ENCODE results near the gene FMNL3.

FMNL3 gene

DNA sequence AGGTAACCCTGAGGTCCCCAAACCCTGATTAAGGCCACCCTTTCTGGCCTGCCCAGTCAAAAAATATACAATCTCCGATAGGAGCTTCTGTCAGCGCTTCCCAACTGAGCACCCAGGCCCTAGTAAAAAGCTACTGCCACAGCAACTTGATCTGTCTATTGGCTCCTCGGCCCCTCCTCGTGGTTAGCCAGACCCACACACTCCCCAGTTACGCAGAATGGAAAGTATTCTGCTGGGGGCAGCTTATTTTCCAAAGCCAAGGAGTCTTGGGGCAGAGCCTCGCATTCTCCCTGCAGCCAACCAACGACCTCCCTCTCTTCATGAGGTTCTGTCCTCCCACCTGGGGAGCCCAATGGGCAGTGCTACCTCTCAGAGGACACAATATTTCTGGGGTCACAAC, 32.1 kb downstream of the FMNL3 start:
- DNase-seq (ENCODE audit: low read depth in 4 of 4, low spot score in 1 of 4), result no peak

DNA sequence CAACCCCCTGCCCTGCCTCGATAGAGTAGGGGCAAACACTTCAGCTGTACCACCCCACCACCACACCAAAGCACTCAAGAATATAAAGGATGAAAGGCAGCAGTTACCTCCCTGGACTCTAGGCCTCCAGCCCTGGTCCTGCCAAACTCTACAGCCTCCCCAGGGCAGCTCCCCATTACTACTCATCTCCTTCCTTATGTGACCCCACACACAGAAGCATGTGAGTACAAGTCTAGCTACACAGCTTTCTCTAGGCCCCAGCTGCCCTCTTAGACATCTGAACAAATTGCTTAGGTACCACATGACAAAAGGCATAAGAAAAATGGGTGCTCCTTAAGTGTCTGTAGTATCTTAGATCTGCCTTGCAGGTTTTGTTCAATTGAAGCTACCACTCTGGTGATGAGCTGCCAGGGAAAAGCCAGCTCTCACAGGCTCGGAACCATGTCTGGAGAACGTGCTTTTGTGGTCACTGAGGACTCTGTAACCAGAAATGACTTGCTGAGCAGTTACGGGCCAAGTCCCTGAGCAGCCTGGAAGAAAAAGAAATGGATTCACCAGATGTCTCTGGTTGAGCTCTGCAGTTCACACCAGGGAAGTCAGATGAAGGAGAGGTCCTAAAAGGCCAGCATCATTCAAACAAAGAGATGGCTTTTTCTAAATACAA, 32.8 kb downstream of the FMNL3 start:
- no peak for DNase-seq (ENCODE audit: low read depth in 4 of 4, low spot score in 1 of 4)

DNA sequence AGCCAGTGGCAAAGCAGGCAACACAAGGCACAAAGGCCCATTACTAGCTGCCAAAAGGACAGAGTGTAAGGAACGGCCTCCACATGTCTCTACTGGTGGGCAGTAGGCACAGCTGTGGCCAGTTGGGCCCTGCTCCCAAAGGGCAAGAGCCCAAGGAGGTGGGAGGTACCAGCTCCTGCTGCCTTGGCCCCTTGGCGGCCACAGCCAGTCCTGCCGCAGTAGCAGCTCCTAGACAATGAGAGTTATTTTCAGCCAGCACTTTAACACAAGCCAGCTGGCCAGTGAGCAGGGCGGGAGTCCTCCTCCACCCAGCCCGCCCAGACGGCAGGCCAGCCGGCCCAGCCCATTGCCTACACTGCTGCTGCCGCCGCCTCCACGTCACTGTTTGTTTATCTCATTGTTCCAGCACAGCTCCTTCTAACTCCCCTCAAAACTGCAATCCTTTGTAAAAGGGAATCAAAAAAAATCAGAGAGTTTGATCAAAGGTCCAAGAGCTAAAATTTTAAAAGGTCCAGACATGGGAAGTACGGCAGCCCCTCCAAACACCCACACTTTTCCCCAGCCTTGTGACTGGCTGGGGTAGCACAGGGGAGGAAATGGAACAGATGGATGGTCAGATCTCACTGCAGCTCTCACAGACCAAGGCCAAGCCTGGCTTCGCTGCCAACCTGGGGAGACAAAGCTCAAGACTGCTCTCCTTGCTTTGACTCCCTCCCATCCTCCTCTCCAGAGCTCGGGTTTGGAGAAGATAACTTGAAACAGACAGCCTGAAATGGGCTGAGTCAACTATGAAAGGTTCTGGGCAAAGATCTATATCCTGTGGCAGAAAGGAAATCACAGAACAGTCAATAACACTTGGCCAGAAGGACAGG, 33.5 kb downstream of the FMNL3 start:
- no peak for DNase-seq (ENCODE audit: low read depth in 4 of 4, low spot score in 1 of 4)

DNA sequence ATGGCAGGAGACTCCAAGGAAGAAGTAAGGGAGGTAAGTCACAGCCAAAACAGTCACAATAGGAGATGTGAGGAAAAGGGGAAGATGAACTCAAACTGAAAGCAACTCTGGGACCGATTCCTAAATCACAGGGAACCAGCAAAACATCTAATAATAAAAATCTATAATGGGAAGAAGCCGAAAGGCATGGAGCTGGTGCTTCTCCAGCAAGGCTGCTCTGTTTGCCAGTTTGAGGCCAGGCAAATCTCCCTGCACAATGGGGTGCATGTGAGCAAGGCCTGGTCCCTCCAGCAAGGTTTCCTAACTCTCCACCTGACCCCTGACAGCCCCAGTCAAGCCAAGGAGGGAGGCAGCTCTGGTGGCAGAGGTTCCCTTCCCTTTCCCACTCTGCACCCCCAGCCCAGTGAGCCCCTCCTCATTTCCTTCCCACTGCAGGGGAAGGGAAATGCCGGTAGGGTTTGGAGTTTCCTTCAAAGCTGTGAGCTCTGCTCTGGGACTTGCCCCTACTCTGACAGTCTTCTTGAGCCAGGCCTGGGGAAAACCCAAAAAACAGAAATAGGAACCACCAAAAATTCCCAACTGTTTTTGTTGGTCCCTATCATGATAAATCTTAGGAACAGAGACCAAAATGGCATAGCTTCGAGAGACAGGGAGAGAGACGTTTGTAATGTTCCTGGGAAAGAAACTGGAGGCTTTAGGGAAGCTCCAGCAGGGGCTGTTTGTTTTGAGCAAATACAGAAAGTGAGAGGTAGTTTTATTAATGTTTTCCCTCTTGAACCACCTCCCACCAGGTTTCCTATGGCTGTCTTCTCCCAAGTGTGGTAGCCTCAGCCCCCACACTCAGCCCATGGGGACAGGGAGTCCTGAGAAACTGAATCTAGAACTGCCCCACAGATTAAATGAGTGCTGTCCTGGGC, 34.6 kb downstream of the FMNL3 start:
- no peak for DNase-seq (ENCODE audit: low read depth in 4 of 4, low spot score in 1 of 4)

DNA sequence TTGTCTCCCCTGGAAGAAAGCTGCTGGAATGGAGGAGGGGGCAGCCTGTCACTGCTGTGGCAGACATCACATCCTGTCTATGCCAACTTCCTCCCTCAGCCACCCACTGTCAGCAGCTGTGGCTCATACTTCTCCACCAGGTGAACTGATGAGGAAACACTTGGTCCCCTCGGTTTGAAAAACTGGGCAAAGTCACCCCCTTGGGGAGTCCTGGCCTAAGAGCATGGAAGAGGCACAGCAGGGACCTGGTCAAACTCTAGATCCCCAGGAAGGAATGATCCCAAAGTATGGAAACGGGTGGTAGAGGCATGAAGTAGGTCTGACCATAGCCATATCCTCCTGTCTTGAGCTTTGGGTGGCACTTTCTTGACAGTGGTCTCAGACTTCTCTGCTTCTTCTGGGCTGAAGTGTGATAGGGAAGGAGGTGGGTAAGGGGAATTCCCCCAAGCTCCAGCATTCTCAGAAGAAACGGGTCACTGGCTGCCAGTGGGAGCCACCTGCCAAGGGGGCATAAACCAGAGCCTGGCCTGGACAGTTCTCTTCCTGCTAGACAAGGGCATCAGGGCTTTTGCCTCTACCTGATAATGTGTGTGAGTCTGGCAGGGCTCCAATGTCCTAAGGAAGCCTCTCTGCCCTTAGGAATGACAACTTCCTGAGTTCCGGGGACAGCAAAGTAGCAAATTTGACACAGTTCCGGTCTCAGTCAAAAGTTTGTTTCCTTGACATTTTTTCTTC, 36.0 kb downstream of the FMNL3 start:
- DNase-seq (ENCODE audit: low read depth in 4 of 4, low spot score in 1 of 4), result peak in 1 of 4 experiments; percentile 43

DNA sequence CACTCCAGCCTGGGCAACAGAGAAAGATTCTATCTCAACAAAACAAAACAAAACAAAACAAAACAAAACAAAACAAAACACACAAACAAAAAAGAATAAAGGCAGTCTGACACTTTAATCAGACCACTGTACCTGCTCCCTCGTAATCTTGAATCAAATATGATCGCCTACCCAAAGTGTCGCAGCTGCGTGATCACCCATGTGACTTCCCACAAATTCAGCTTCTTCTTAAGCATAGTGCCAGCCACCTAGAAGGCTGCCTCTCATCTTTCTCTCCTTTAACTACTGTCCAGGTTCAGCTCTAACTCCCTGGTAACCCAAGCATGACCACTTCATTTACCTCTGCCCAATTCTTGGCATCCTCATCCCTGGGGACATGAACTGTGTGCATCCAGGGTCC, 37.4 kb downstream of the FMNL3 start:
- DNase-seq (ENCODE audit: low read depth in 4 of 4, low spot score in 1 of 4), result no peak

DNA sequence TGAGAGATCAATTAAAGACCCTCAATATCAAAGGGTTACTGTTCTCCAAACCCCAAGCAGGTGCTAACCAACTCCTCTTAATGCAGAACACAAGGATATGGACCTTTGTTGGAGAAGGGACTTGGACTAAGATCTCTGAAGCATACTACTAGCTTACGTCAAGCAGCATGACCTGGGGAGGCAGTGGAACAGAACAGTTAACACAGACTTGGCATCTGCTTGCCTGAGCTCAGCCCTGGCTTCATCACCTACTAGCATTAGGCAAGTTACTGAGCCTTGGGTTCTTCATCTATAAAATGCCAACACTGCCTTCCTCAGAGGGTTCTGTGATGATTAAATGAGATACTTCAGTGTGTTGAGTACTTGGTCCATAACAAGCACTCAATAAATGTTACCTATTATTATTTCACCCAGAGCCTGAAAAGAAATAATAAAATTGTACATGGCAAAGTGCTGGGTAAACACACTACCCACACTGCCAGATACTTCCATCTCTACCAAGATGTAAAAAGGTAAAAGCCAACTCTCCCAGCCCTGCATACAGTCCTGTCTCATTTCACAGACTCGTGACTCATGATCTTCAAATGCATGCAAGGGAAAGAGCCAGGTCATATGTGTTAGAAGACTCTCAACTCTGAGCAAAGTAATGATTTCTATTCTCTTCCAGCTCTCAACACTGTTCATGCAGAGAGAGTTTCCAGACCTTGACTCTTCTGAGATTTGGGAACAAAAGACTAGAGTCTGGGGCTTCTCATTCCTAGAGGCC, 39.7 kb downstream of the FMNL3 start:
- DNase-seq (ENCODE audit: low read depth in 4 of 4, low spot score in 1 of 4), result no peak

DNA sequence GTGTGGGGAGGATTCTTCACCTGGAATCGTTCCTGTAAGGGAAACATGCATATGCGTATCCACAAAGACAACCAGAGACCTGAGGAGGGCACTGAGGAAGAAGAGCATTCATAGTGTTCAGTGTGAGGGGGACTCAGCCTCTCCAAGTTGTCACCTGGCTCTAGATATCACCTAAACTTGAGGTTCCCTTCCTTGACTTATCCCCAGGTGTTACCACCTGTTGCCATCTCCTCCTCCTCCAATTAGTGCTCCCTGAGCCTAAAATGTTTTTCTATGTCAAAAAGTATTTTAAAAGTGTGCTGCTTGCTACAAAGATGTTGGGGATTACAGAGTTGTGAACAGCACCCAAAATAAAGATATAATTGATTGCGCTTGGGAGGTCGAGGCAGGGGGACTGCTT, 41.0 kb downstream of the FMNL3 start:
- no peak for DNase-seq (ENCODE audit: low read depth in 4 of 4, low spot score in 1 of 4)

DNA sequence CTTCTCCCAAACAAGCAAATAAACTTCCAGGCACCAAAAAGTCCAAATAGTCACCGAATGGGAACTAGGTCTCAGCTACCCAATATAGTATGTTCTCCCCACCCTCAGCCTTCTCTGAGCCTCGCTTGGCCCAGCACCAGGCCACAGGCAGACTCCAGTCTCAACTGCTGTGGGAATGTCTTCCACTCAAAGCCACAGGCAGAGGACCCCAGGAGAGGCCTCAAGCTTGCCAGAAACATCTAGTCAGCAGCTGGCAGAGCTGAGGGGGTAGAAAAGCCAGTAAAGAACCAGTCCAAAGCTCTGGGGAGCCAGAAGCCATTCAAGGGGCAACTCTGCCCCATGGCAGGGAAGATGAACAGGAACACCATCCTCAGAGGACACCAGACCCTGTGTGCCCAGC, 41.8 kb downstream of the FMNL3 start:
- no peak for DNase-seq (ENCODE audit: low read depth in 4 of 4, low spot score in 1 of 4)

DNA sequence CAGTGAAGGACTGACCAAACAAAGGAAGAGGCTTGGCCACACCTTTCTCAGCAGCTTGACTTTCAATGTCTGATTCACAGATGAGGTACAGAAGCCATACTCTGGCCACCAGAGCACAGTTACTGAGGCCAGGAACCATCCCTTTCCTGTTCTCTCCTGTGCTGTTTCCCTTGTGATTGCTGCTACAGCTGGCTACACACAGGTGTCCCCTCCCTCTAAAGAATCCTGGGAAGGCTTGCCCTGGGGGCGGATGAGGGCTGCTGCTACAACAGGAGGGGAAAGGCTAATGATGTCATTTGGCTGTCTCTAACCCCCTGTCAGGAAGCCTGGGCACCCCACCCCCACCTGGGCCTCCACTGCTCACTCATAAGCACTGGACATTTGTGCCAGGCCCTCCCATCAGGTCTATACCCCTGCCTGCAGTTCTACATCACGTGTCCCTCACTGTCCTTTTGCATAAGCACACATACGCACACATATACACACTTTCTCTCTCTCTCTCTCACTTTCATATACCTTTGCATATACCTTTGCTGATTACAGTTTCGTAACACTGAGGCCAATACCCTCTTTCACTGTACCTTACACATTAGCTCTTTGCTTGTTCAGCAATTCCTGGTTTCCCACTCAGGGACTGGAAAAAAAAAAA, 42.5 kb downstream of the FMNL3 start:
- DNase-seq (ENCODE audit: low read depth in 4 of 4, low spot score in 1 of 4), result no peak

DNA sequence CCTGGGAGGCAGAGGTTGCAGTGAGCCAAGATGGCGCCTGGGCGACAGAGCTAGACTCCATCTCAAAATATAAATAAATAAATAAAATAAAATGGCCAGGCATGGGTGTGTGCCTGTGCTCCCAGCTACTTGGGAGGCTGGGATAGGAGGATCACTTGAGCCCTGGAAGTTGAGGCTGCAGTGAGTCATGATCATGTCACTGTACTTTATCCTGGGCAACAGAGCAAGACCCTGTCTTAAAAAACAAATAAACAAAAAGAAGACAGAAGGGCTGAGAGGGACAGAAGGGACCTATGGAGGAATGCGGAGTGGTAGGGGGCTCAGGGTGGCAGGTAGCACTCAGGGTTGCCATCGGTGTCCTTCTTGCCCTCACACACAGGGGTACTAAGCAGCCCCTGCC, 43.0 kb downstream of the FMNL3 start:
- no peak for DNase-seq (ENCODE audit: low read depth in 4 of 4, low spot score in 1 of 4)

DNA sequence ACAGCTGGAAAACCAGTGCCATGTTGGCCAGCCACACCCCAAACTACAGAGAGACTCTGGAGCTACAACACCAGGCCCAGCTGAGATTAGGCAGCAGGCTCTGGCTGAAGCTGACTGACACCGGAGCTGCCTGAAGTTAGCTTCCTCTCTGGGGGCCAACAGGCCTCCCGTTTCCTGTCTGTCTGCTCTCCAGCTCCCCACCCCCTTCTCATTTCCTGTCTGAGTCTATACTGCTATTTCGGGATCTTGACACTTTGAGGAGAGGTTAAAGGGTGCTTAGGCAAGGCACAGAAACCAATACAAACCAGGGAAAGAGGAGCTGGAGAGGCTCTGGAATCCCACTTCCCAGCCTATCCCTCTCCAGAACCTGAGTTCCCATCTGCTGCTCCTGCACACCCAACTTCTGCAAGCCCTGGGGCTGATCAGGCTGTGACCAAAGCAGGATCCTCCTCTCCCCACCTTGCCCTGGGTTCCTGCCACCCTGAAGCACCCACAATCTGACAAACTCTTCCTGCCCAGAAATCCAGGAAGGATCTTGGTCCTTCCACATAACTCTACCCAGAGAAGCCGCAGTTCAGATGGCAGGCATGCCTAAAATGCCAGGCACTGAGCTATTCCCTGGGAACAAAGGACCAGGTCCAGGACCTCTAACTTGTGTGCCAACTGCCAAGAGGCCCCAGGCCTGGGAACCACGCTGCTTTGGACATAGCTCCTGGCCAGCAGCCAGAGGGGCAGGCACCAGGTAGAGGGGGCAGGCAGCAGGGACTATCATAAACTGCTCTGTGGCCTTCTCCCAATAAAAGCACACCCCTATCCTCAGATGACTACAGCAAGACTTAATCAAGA, 44.0 kb downstream of the FMNL3 start:
- peak; percentile 26 to 54 (median 38) for DNase-seq (ENCODE audit: low read depth in 4 of 4, low spot score in 1 of 4)

DNA sequence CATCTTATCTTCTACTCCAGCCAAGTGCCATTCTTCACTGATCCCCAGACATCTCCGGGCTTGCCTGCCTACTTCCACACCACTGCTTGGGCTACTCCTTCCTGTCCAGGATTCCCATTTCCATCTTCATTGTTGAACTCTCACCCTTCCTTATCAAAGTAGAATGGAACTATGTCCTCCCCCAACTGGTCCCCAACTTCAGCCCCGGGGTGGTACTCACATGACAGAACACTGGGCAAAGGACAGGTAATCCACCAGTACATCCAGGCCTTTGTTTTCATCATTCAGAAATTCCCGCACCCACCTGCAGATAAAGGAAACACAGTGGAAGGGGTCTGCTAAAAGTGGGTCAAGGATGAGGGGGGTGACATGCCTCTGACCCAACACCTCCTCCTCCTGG, 45.5 kb downstream of the FMNL3 start:
- DNase-seq (ENCODE audit: low read depth in 4 of 4, low spot score in 1 of 4), result no peak

DNA sequence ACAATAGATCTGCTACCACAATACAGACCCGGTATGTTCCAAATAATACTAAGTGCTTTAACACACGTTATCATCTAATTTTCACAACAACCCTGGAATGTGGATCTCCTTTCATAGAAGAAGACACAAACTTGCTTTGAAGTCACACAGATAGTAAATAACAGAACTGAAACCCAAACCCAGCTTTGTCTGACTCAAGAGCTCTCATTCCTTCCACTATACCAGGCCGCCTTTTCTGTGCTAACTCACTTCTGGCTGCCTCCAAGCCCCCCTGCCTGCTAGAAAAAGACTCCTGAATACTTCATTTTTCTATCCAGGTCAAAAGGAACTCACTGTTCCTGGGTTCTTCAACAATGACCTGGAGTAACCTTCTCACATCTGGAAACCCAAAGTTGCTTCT, 46.0 kb downstream of the FMNL3 start:
- DNase-seq (ENCODE audit: low read depth in 4 of 4, low spot score in 1 of 4), result no peak

DNA sequence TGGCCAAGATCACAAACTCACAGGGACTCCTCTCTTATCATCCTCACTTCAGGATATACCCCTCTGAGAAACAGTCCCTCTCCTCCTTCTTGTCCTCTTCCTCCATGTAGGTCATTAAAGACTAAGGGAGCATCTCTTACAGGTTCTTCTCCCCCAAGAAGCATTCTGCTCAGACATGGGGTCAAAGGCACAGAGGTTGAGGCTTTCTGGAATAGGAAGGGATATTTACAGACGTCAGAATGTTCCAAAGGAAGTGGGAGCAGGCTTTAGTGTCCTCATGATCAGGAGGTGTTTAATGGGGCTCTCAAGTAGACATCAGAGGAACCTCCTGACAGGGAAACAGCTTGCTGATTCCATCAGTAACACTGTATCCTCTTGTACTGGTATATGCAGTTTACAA, 47.5 kb downstream of the FMNL3 start:
- DNase-seq (ENCODE audit: low read depth in 4 of 4, low spot score in 1 of 4), result no peak

DNA sequence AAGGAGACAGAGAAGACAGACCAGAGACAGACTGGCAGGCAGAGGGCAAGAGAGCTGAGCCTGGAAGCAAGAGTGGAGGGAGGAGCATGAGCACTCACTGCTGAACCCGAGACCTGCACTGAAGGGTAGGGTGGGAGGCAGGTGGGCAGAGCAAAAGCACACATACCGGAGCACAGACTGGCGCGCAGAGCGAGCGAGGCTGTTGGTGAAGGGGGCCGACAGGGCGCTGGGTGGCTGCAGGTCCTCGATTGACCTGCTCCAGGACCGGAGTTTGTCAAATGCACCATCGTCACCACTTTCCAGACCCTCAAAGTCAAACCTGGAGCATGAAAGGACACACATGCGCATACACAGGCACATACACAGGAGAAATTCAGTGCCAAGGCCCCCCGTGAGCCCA, 48.9 kb downstream of the FMNL3 start:
- no peak for DNase-seq (ENCODE audit: low read depth in 4 of 4, low spot score in 1 of 4)

DNA sequence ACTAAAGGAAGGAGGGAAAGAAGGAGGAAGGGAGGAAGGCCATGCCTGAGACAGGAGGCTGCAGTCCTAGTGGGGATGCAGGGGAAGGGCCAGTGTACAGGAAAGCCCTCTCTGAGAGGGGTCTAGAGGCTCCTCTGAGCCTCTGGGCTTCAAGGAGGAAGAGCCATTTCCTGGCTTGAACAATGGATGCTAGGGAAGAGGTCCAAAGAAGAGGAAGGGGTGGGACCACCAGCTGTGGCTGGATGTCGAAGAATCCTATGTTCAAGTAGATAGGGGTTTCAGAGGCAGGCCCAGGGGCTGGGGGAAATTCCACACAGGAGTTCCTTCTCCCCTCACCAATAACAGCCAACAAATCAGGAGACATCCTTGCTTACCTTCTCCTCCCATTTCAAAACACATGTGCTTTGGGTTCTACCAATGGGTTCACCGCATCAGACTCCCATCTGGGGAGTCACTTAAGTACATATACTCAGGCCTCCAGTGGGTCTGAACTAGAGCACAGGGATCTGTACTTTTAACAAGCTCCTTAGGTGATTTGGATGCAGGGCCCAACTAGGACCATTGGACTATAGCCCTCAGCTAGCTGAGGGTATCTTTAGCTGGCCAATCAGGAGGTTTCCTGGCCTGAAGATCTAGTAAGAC, 51.5 kb downstream of the FMNL3 start:
- no peak for DNase-seq (ENCODE audit: low read depth in 4 of 4, low spot score in 1 of 4)

DNA sequence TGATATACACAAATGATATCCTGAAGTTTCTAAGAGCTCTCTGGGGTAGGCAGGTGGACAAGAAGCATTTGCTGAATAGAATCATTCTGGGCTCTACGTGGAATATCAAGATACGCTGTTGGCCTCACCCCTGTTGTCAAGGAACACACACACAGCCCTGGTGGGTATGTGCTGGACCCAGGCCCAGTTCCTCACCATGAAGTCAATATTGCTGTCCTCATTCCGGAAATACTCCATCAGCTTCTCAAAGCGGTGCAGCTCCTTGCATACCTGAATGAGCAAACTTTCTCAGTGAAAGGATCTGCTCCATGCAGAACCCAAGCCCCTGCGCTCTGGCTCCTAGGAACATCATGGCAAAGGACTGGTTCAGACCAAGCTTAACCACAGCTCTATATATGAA, 52.5 kb downstream of the FMNL3 start:
- DNase-seq (ENCODE audit: low read depth in 4 of 4, low spot score in 1 of 4), result no peak

Data from stimulated activated CD4-positive, alpha-beta T cell treated with anti-CD3 and anti-CD28 coated beads, Interleukin-1b, Interleukin-23, amount 100 ng/mL, for 24 hours (primary cell).